K562 (cell line): ENCODE measurements around the gene GPC3. TPM values are rescaled to one million over a fixed set of nuclear protein-coding genes. Genes with fewer than 3 reads are reported as not detected.
A peak's percentile ranks its signal among the peaks of the same experiment; 100 is the strongest.

ENCODE experiments used
- ATAC-seq: fragments of 200-7000 bp; cut with Tn5 transposase; 3 replicates; pipeline ENCODE4 v1.9.1; 2020; ENCODE audit warnings: moderate library complexity
- BruUV-seq: library from RNA; stranded (reverse); fragments of 400-500 nt; replicated peaks from 2 replicates; lab custom pipeline; 2021; lab: Mats Ljungman, UMichigan
- CTCF ChIA-PET: fragments of 300-600 bp; formaldehyde crosslinking; extraction: SDS; loops from one replicate; lab custom pipeline; 2021; ENCODE audit warnings: low intra/inter-chr PET ratio; lab: Yijun Ruan, JAX
- POLR2A ChIA-PET: fragments of 300-600, 350-650 bp; sonication (Branson Sonifier 250); formaldehyde crosslinking; extraction: SDS; loops from one replicate; lab custom pipeline; 2021; ENCODE audit warnings: antibody characterized with exemption, inconsistent platforms; lab: Yijun Ruan, JAX
- DNase-seq, 4 experiments: peaks; one replicate each; pipeline versions ENCODE4 v3.0.0 to v3.0.0-alpha.2; 2011 to 2018; ENCODE audit warnings: low spot score in 3 of 4, mixed read lengths in 3 of 4; ENCODE audit errors: extremely low read depth in 1 of 4
- FAIRE-seq: peaks from 2 replicates; lab custom pipeline; 2011; peaks lifted over from hg19 to GRCh38; lab: Jason Lieb, UNC
- H2AFZ ChIP-seq: 2 replicates; pipeline ENCODE4 v1.6.0; 2011; ENCODE audit warnings: low read depth, low read length, control low read depth, inconsistent platforms
- H3K27ac ChIP-seq: fragments of 200-600 bp; 3 replicates; pipeline ENCODE4 v1.8.0; 2011; ENCODE audit warnings: low read depth, mild to moderate bottlenecking, control low read depth, inconsistent platforms, low read length, moderate library complexity, mixed read lengths; ENCODE audit errors: extremely low read depth
- H3K27me3 ChIP-seq, 2 experiments: fragments of 300-600 bp in 1 of 2; 2 replicates in 1 of 2; 3 replicates in 1 of 2; pipeline versions ENCODE4 v1.6.0 to v1.8.0; 2011; ENCODE audit warnings: inconsistent platforms in 2 of 2, low read length in 2 of 2, mild to moderate bottlenecking in 1 of 2, mixed read lengths in 1 of 2, moderate library complexity in 1 of 2; ENCODE audit not compliant: control insufficient read depth in 2 of 2, insufficient read depth in 2 of 2
- H3K36me3 ChIP-seq: fragments of 300-600 bp; 3 replicates; pipeline ENCODE4 v1.8.0; 2011; ENCODE audit warnings: mild to moderate bottlenecking, low read length, inconsistent platforms; ENCODE audit not compliant: control insufficient read depth, insufficient read depth
- H3K4me1 ChIP-seq, 2 experiments: fragments of 200-600 bp in 1 of 2; replicated peaks in 1 of 2; 2 replicates in 1 of 2; 3 replicates in 1 of 2; pipeline versions ENCODE4 v1.5.1 to v1.8.0; 2011; ENCODE audit warnings: inconsistent platforms in 2 of 2, low read length in 2 of 2, mild to moderate bottlenecking in 1 of 2, mixed read lengths in 1 of 2, moderate library complexity in 1 of 2; ENCODE audit not compliant: control insufficient read depth in 2 of 2, insufficient read depth in 2 of 2
- H3K4me2 ChIP-seq: 2 replicates; pipeline ENCODE4 v1.6.1; 2011; ENCODE audit warnings: low read length, control low read depth, inconsistent platforms, mixed read lengths; ENCODE audit not compliant: insufficient read depth
- H3K4me3 ChIP-seq: fragments of 200-600 bp; sonication (generic), shearing (Covaris generic); 2 replicates; pipeline ENCODE4 v1.5.1; 2016; ENCODE audit warnings: control low read depth, inconsistent platforms
- H3K79me2 ChIP-seq: fragments of 200-600 bp; 3 replicates; pipeline ENCODE4 v1.8.0; 2011; ENCODE audit warnings: low read length, inconsistent platforms; ENCODE audit not compliant: control insufficient read depth, insufficient read depth
- H3K9ac ChIP-seq, 2 experiments: 2 replicates each; pipeline versions ENCODE4 v1.6.0 to v1.6.1; 2011; ENCODE audit warnings: low read depth in 2 of 2, low read length in 2 of 2, control low read depth in 1 of 2, inconsistent platforms in 1 of 2, mild to moderate bottlenecking in 1 of 2, mixed read lengths in 1 of 2; ENCODE audit not compliant: insufficient read depth in 1 of 2
- H3K9me1 ChIP-seq: one replicate; pipeline ENCODE4 v1.6.0; 2011; ENCODE audit warnings: inconsistent platforms, mild to moderate bottlenecking, low read length, moderate library complexity; ENCODE audit not compliant: control insufficient read depth, insufficient read depth
- H3K9me3 ChIP-seq: replicated peaks from 2 replicates; pipeline ENCODE4 v1.5.1; 2011; ENCODE audit warnings: low read depth, low read length, inconsistent platforms; ENCODE audit not compliant: control insufficient read depth, insufficient read depth
- H4K20me1 ChIP-seq: replicated peaks from 2 replicates; pipeline ENCODE4 v1.6.1; 2011; ENCODE audit warnings: low read length, inconsistent platforms, mixed read lengths; ENCODE audit not compliant: control insufficient read depth, insufficient read depth
- DEAF1 ChIP-seq: fragments of 450-650 bp; formaldehyde crosslinking; IDR thresholded peaks from 2 replicates; pipeline ENCODE4 v1.4.0; 2020; ENCODE audit warnings: mild to moderate bottlenecking, moderate library complexity
- FOXK1 ChIP-seq: sonication (generic); formaldehyde crosslinking; IDR thresholded peaks from 2 replicates; pipeline ENCODE4 v1.8.0; 2022; ENCODE audit warnings: missing genetic modification reagents, mild to moderate bottlenecking, borderline replicate concordance
- HNRNPK ChIP-seq: fragments of 200-400 bp; formaldehyde crosslinking; IDR thresholded peaks from one replicate; pipeline ENCODE4 v1.6.1; 2018; ENCODE audit warnings: mild to moderate bottlenecking, low read depth, low read length; ENCODE audit not compliant: poor library complexity, severe bottlenecking
- KDM1A ChIP-seq, 2 experiments: fragments of 450-650 bp; IDR thresholded peaks; 2 replicates each; pipeline ENCODE4 v1.6.1; 2016; ENCODE audit warnings: mild to moderate bottlenecking in 2 of 2
- PBX2 ChIP-seq, 2 experiments: IDR thresholded peaks in 1 of 2; conservative IDR thresholded peaks in 1 of 2; 2 replicates each; pipeline ENCODE4 v1.6.1; 2016; ENCODE audit warnings: low read depth in 2 of 2, mild to moderate bottlenecking in 1 of 2, missing compliant biosample characterization in 1 of 2, missing genetic modification characterization in 1 of 2, moderate library complexity in 1 of 2
- PHB ChIP-seq: fragments of 250-450 bp; sonication (Bioruptor Pico); IDR thresholded peaks from 2 replicates; pipeline ENCODE4 v1.5.0; 2021
- PHF8 ChIP-seq: fragments of 200-600 bp; sonication (generic); IDR thresholded peaks from 2 replicates; pipeline ENCODE4 v1.6.1; 2012; ENCODE audit warnings: mixed run types, mild to moderate bottlenecking, inconsistent platforms, low read length, moderate library complexity, borderline replicate concordance
- RAD21 ChIP-seq, 2 experiments: fragments of 250-450 bp in 1 of 2; fragments of 450-650 bp in 1 of 2; sonication (Bioruptor Pico) in 1 of 2; formaldehyde crosslinking in 1 of 2; IDR thresholded peaks in 1 of 2; conservative IDR thresholded peaks in 1 of 2; 2 replicates each; pipeline versions ENCODE4 v1.4.0 to v1.8.0; 2020 to 2022; ENCODE audit warnings: mild to moderate bottlenecking in 2 of 2, moderate library complexity in 1 of 2
- SAFB ChIP-seq: fragments of 200-400 bp; formaldehyde crosslinking; IDR thresholded peaks from 2 replicates; pipeline ENCODE4 v1.6.1; 2017; ENCODE audit warnings: low read depth, low read length, borderline replicate concordance
- ZNF140 ChIP-seq: fragments of 250-450 bp; sonication (Bioruptor Pico); IDR thresholded peaks from 2 replicates; pipeline ENCODE4 v1.8.0; 2021; ENCODE audit warnings: moderate library complexity, mild to moderate bottlenecking, inconsistent platforms
- ZNF174 ChIP-seq: fragments of 250-450 bp; sonication (Bioruptor Pico); IDR thresholded peaks from 2 replicates; pipeline ENCODE4 v1.4.0; 2020; ENCODE audit warnings: mild to moderate bottlenecking
- ZNF696 ChIP-seq: fragments of 250-450 bp; sonication (Bioruptor Pico); conservative IDR thresholded peaks from 2 replicates; pipeline ENCODE4 v1.4.0; 2020; ENCODE audit warnings: mild to moderate bottlenecking, moderate library complexity
- WGBS: fragments of 100-300 bp; shearing (Covaris generic); methylation state at CpG from one replicate; pipeline ENCODE4 v1.1.6; 2016; ENCODE audit warnings: low coverage, mixed read lengths; ENCODE audit not compliant: insufficient coverage; ENCODE audit errors: missing lambda C conversion rate; 5-methylcytosine and 5-hydroxymethylcytosine counted together
- in situ Hi-C: fragments of 300-500 bp; cut with MboI; formaldehyde crosslinking; loops from 4 replicates; pipeline ENCODE4 v1.15.0; 2018; ENCODE audit warnings: inconsistent platforms, mixed read lengths
- intact Hi-C: fragments of 100-400 bp; cut with micrococcal nuclease; formaldehyde crosslinking; loops from 2 replicates; pipeline ENCODE4 v1.14.2; 2022
- polyA plus RNA-seq, 8 experiments: library from polyadenylated mRNA; depleted of rRNA in 4 of 8; stranded (reverse) in 5 of 8; unstranded in 3 of 8; fragments of >200 nt; fragmentation: Nextera tagmentation in 2 of 8; fragmentation: Illumina TruSeq in 1 of 8; extraction: Ambion mirVana in 2 of 8; extraction: Trizol in 1 of 8; gene quantifications; 2 replicates each; pipeline versions ENCODE4 v1.2.1 to v1.2.3, GENCODE V29; 2011 to 2014; ENCODE audit warnings: inconsistent platforms in 1 of 8, missing spikeins in 1 of 8
- total RNA-seq, 7 experiments: library from RNA; depleted of rRNA in 6 of 7; stranded (reverse); fragments of >200 nt in 6 of 7; fragmentation: Illumina TruSeq in 2 of 7; extraction: Trizol in 2 of 7; gene quantifications; 2 replicates each; pipeline versions ENCODE4 v1.2.1 to v1.2.3, GENCODE V29; 2011 to 2021; ENCODE audit warnings: low replicate concordance in 1 of 7

The GPC3 gene
- total and polyA plus RNA-seq, 9 of the 15 experiments (the other 6 are each of a cell fraction or from before 2014, with no cell fraction given): 0.42 TPM; not detected in 8

- no peak for TF ChIP-seq ZNF174 (CRISPR knock-in tag)
Observed at GRCh38 chrX:133674726-133675470, 310.5 kb downstream of the GPC3 start (continued).

- no TSS peak for BruUV-seq
- Histone ChIP-seq H3K9me1 (no peaks in the 10 kb centered on the region), H3K4me3 (no peak overlapping the region), H4K20me1 (no peaks in the 10 kb centered on the region), H3K36me3 (no peaks in the 10 kb centered on the region), H3K79me2 (no peaks in the 10 kb centered on the region), H3K27ac (no peak overlapping the region), H2AFZ (no peak overlapping the region), H3K9ac (no peak overlapping the region), H3K4me2 (no peak overlapping the region), H3K9me3 (no peaks in the 10 kb centered on the region), H3K27me3 (no peaks in the 10 kb centered on the region), H3K4me1 (no peaks in the 10 kb centered on the region)
- DNase-seq (peak; percentile 33 to 40 (median 38)), ATAC-seq (0 out of 3 replicates have a peak, but pooled peaks have one; percentile 35), FAIRE-seq (peak; percentile 80)
- WGBS: 0% methylated on average over 4 of the region's 4 CpGs
- ChIA-PET CTCF (interaction anchor here (0.6 to 0.8 kb wide), 2 partner anchors 1034 to 1445 kb away, joined by 4 read pairs; no protein-coding TSS in a partner anchor), POLR2A (no interaction called here)
- intact Hi-C loops (loop anchor here (1.0 to 5.0 kb wide), 5 partner anchors 336 to 1840 kb away; no protein-coding TSS in a partner anchor), in situ Hi-C loops (loop anchor here (25.0 kb wide), 1 partner anchor 683 kb away; no protein-coding TSS in a partner anchor)
- TF ChIP-seq PHB (CRISPR knock-in tag) (no peak), HNRNPK (no peak), PBX2 (CRISPR knock-in tag; IDR thresholded peaks at IDR 0.05; ENCODE audit: low read depth) (no peak), PBX2 (tag; conservative IDR thresholded peaks at IDR 0.05; ENCODE audit: low read depth) (0 out of 2 replicates have a peak, but pooled peaks have one; percentile 8), ZNF696 (CRISPR knock-in tag) (no peak), RAD21 (CRISPR knock-in tag; conservative IDR thresholded peaks at IDR 0.05 in 1 of 2, IDR thresholded peaks at IDR 0.05 in 1 of 2) (peak; percentile 69 to 75), FOXK1 (CRISPR knock-in tag) (no peak), SAFB (no peak), ZNF140 (CRISPR knock-in tag) (no peak), KDM1A (IDR thresholded peaks at IDR 0.05) (0 out of 4 replicates have a peak, but pooled peaks of 1 of the 2 experiments have one; percentile 13), PHF8 (no peak), DEAF1 (CRISPR knock-in tag) (peak; percentile 54)
Observed at GRCh38 chrX:133670383-133670782, 315.0 kb downstream of the GPC3 start.
